ENCODE measurements around the gene CENPF. TPM values are rescaled to one million over a fixed set of nuclear protein-coding genes. Genes with fewer than 3 reads are reported as not detected.

Gene CENPF
- total RNA-seq, 4 donors from 2014 or later = 13.8 to 26.3 (median 18.8) TPM

DNA sequence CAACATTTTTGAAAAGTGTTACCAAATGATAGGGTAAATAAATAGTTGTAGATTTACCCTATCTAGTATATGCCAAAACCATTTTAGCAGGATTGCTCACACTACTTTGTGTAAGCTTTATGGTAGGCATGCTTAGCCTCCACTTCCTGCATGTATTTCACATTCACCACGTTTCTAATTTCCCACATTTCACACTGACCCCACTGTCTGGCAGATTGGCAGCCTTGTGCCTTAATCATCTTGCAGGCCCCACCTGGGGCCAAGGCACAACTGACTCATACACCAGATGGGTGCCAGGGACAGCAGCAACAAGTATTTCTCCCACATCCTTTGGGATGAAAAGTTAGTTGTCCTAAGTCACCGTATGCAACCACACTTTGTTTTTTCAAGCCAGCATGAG, 21.2 kb upstream of the CENPF start:
- H3K4me1 ChIP-seq = peaks cover 0 to 28% (median 6%) of the 10 kb centered on the region in 3 donors
- H3K9me3 ChIP-seq = peaks cover 0 to 4% (median 3%) of the 10 kb centered on the region in 3 donors
- no peak overlapping the region for H3K4me3 ChIP-seq
- TF ChIP-seq CTCF (IDR thresholded peaks at IDR 0.05) (no peak), POLR2A (IDR thresholded peaks at IDR 0.05) (no peak)
- no peak overlapping the region for H3K27ac ChIP-seq
- WGBS, 2 donors = 13 to 32% methylated on average over 2 of the region's 2 CpGs
- DNase-seq = no peak
- intact Hi-C loops (cut with DNase I) = no loop called here
- H3K27me3 ChIP-seq = no peaks in the 10 kb centered on the region
- H3K36me3 ChIP-seq = no peaks in the 10 kb centered on the region

DNA sequence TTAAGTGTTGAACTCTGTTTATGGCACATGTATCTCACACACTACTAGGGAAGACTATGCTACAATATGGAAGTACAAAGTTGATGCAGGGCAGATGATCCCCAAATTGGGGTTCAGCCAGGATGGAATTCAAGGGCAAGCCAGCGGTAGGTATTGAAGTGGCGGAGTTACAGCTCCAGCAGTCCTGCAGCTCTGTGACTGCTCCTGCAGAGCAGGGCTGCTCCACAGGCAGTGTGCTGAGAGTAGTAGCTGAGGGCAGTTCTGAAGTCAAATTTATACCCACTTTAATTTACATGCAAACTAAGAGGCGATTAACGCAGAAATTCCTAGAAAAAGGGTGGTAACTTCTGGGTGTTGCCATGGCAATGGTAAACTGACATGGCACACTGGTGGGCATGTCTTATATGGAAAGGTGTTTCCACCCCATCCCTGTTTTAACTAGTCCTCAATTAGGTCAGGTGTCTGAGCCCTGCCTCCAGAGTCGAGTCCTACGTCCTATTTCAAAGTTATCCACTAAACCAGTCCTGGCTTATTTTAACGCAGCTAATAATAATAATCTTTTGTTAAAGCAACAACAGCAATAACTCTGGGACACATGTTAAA, 20.6 kb upstream of the CENPF start:
- Histone ChIP-seq H3K27me3 (no peaks in the 10 kb centered on the region), H3K36me3 (no peaks in the 10 kb centered on the region), H3K9me3 (no peaks in the 10 kb centered on the region), H3K4me3 (no peak overlapping the region), H3K4me1 (peaks cover 0 to 31% (median 6%) of the 10 kb centered on the region in 3 donors), H3K27ac (no peak overlapping the region)
- intact Hi-C loops (cut with DNase I) = no loop called here
- WGBS, 2 donors = 65 to 89% methylated on average over 7 of the region's 7 CpGs
- no peak for DNase-seq
- TF ChIP-seq CTCF (IDR thresholded peaks at IDR 0.05) = no peak
- TF ChIP-seq POLR2A (IDR thresholded peaks at IDR 0.05) = no peak

GRCh38 chr1:214583113-214583512, 19.9 kb upstream of the CENPF start:
- no peak for TF ChIP-seq CTCF (IDR thresholded peaks at IDR 0.05)
- TF ChIP-seq POLR2A (IDR thresholded peaks at IDR 0.05) = no peak
- Histone ChIP-seq H3K9me3 (no peaks in the 10 kb centered on the region), H3K27me3 (no peaks in the 10 kb centered on the region), H3K27ac (no peak overlapping the region), H3K36me3 (no peaks in the 10 kb centered on the region), H3K4me1 (peaks cover 0 to 31% (median 6%) of the 10 kb centered on the region in 3 donors), H3K4me3 (no peak overlapping the region)
- 60 to 65% methylated on average over 6 of the region's 6 CpGs for WGBS, 2 donors
- no peak for DNase-seq
- intact Hi-C loops (cut with DNase I) = no loop called here

DNA sequence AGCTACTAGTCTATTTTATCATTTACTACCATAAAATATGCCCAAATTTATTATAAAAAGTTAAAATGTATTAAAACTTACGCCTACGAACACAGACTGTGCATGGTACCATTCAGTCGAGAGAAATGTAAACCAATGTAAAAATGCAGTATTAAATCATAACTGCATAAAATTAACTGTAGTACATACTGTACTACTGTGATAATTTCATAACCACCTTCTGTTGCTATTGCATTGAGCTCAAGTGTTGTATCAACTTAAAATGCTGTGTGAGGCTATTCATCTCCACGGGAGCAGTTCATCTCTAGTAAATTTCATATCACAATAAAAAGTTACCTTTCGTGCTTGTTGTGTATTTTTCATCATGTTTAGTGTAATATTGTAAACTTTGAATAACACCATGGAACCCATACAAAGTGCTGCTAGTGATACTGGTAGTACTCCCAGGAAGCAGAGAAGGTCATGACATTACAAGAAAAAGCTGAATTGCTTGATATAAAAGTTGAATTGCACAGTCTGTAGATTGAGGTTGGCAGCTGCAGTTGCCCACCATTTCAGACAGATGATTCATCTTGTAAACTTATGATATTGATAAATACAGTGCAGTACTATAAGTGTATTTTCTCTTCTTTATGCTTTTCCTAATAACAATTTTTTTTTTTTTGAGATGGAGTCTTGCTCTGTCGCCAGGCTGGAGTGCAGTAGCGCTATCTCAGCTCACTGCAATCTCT, 19.0 kb upstream of the CENPF start:
- WGBS, 2 donors = 88 to 91% methylated on average over 7 of the region's 7 CpGs
- no peaks in the 10 kb centered on the region for H3K9me3 ChIP-seq
- no peak for DNase-seq
- H3K36me3 ChIP-seq = no peaks in the 10 kb centered on the region
- TF ChIP-seq POLR2A (IDR thresholded peaks at IDR 0.05) = no peak
- no peak for TF ChIP-seq CTCF (IDR thresholded peaks at IDR 0.05)
- H3K4me1 ChIP-seq = peaks cover 0 to 31% (median 6%) of the 10 kb centered on the region in 3 donors
- H3K27me3 ChIP-seq = no peaks in the 10 kb centered on the region
- intact Hi-C loops (cut with DNase I) = no loop called here
- no peak overlapping the region for H3K27ac ChIP-seq
- no peak overlapping the region for H3K4me3 ChIP-seq

Data from esophagus squamous epithelium (tissue), 5 donors.